Lung (tissue), 13 donors: ENCODE measurements around the gene FES. TPM values are rescaled to one million over a fixed set of nuclear protein-coding genes. Genes with fewer than 3 reads are reported as not detected.

Source experiments
- ATAC-seq: fragments of 200-7000 bp; cut with Tn5 transposase; one replicate; pipeline ENCODE4 v1.9.1; 2020; ENCODE audit warnings: moderate number of reproducible peaks; ENCODE audit not compliant: insufficient read depth, low FRiP score
- DNase-seq, 3 donors: peaks; one replicate each; pipeline ENCODE4 v3.0.0-alpha.2; 2013 to 2017
- H3K27ac ChIP-seq, 2 donors: one replicate each; pipeline ENCODE4 v1.5.1; 2013; ENCODE audit warnings: mild to moderate bottlenecking in 2 of 2, moderate library complexity in 2 of 2, control low read depth in 1 of 2, inconsistent platforms in 1 of 2, low read depth in 1 of 2, low read length in 1 of 2
- H3K27me3 ChIP-seq, 3 donors: one replicate each; pipeline ENCODE4 v1.5.1; 2013; ENCODE audit warnings: low read length in 2 of 3; ENCODE audit not compliant: control insufficient read depth in 3 of 3, insufficient read depth in 3 of 3
- H3K36me3 ChIP-seq, 4 donors: one replicate each; pipeline ENCODE4 v1.5.1; 2013; ENCODE audit warnings: low read length in 4 of 4, mild to moderate bottlenecking in 1 of 4, moderate library complexity in 1 of 4; ENCODE audit not compliant: control insufficient read depth in 4 of 4, insufficient read depth in 4 of 4
- H3K4me1 ChIP-seq, 5 donors: one replicate each; pipeline ENCODE4 v1.5.1; 2013; ENCODE audit warnings: low read length in 5 of 5, mild to moderate bottlenecking in 2 of 5, moderate library complexity in 1 of 5; ENCODE audit not compliant: control insufficient read depth in 5 of 5, insufficient read depth in 5 of 5
- H3K4me3 ChIP-seq: one replicate; pipeline ENCODE4 v1.5.1; 2013; ENCODE audit warnings: mild to moderate bottlenecking, control low read depth, moderate library complexity
- H3K9ac ChIP-seq, 2 donors: one replicate each; pipeline ENCODE4 v1.5.1; 2013; ENCODE audit warnings: low read length in 2 of 2, control low read depth in 1 of 2; ENCODE audit not compliant: insufficient read depth in 1 of 2
- H3K9me3 ChIP-seq, 4 donors: one replicate each; pipeline ENCODE4 v1.5.1; 2013; ENCODE audit warnings: low read length in 3 of 4, mild to moderate bottlenecking in 1 of 4, moderate library complexity in 1 of 4; ENCODE audit not compliant: control insufficient read depth in 4 of 4, insufficient read depth in 3 of 4
- CTCF ChIP-seq: IDR thresholded peaks from 2 replicates; pipeline ENCODE4 v1.5.1; 2012; ENCODE audit warnings: mild to moderate bottlenecking; ENCODE audit errors: control extremely low read depth, extremely low read depth
- WGBS, 2 donors: extraction: QIAGEN DNeasy Blood & Tissue Kit; methylation state at CpG; one replicate each; pipeline ENCODE4 v1.1.7; 2013; 5-methylcytosine and 5-hydroxymethylcytosine counted together
- polyA plus RNA-seq, 2 donors: library from polyadenylated mRNA; stranded (reverse); fragments of 200-250 nt; gene quantifications; one replicate each; pipeline ENCODE4 v1.2.1, GENCODE V29; 2013
- small RNA-seq: library from RNA; depleted of rRNA; stranded (forward); fragments of <200 nt; gene quantifications from one replicate; pipeline ENCODE3, GENCODE V24; 2014; ENCODE audit warnings: low replicate concordance
- total RNA-seq, 2 donors: library from RNA; depleted of rRNA in 1 of 2; stranded (reverse); fragments of >200 nt in 1 of 2; gene quantifications; one replicate each; pipeline ENCODE4 v1.2.1, GENCODE V29; 2014 to 2021
- donor health status: control.
- donor health status: control.
- donor health status: Bipolar disorder and iron deficiency.
- donor health status: healthy.
- donor health status: DM: yes; HTN: yes; CAD: no.

FES gene
- total and polyA plus RNA-seq, 4 donors: 25.7 to 104 (median 55.5) TPM

GRCh38 chr15:90942354-90943120 lies 58.2 kb downstream of the FES start:
- H3K36me3 ChIP-seq: peaks cover 25 to 60% (median 39%) of the 10 kb centered on the region in 4 donors
- no peak for DNase-seq

GRCh38 chr15:90945091-90945490 lies 60.8 kb downstream of the FES start:
- Histone ChIP-seq H3K27me3 (no peaks in the 10 kb centered on the region), H3K4me1 (no peaks in the 10 kb centered on the region), H3K9me3 (no peaks in the 10 kb centered on the region), H3K36me3 (peaks cover 21 to 74% (median 35%) of the 10 kb centered on the region in 4 donors), H3K4me3 (no peak overlapping the region), H3K27ac (no peak overlapping the region), H3K9ac (no peak overlapping the region)
- DNase-seq (no peak), ATAC-seq (no peak)
- no peak for TF ChIP-seq CTCF
- WGBS, 2 donors: 48 to 85% methylated on average over 7 of the region's 7 CpGs

More at GRCh38 chr15:90942354-90943120, 58.2 kb downstream of the FES start:
- no peak for ATAC-seq
- Histone ChIP-seq H3K9ac (no peak overlapping the region), H3K27me3 (no peaks in the 10 kb centered on the region), H3K4me3 (no peak overlapping the region), H3K9me3 (no peaks in the 10 kb centered on the region), H3K4me1 (no peaks in the 10 kb centered on the region), H3K27ac (no peak overlapping the region)
- 91 to 94% methylated on average over 12 of the region's 12 CpGs for WGBS, 2 donors
- TF ChIP-seq CTCF: no peak

Small RNAs within 50 kb of the gene (small RNA-seq; reads per million reads assigned to genes)
- gene RN7SL363P: not detected

Other genes with a start within 250 kb of the FES start
- 1 to 10 TPM; 3.2 to 4.4 TPM for gene BLM, start 167.2 kb upstream of the FES start, total RNA-seq
- gene BLM, start 167.2 kb upstream of the FES start, polyA plus RNA-seq: 1 to 10 TPM; 2.2 to 8.7 TPM
- 100 to 1,000 TPM in 1 of 2 donors, 10 to 100 TPM in 1; 57.1 to 113 TPM for gene FURIN, start 15.9 kb upstream of the FES start, total RNA-seq
- gene FURIN, start 15.9 kb upstream of the FES start, polyA plus RNA-seq: 100 to 1,000 TPM in 1 of 2 donors, 10 to 100 TPM in 1; 71.2 to 159 TPM
- 10 to 100 TPM; 34.1 to 80.6 TPM for gene MAN2A2, start 18.8 kb downstream of the FES start, total RNA-seq
- gene MAN2A2, start 18.8 kb downstream of the FES start, polyA plus RNA-seq: 10 to 100 TPM; 39.7 to 82.9 TPM
- 10 to 100 TPM; 12.7 to 16.9 TPM for gene HDDC3, start 48.0 kb downstream of the FES start, total RNA-seq
- gene HDDC3, start 48.0 kb downstream of the FES start, polyA plus RNA-seq: 10 to 100 TPM; 16.0 to 19.6 TPM
- gene UNC45A, start 50.8 kb downstream of the FES start, total RNA-seq: 10 to 100 TPM; 58.7 to 59.6 TPM
- gene UNC45A, start 50.8 kb downstream of the FES start, polyA plus RNA-seq: 10 to 100 TPM; 34.4 to 47.9 TPM
- 10 to 100 TPM in 1 of 2 donors, 1 to 10 TPM in 1; 8.5 to 11.5 TPM for gene RCCD1, start 70.4 kb downstream of the FES start, total RNA-seq
- 1 to 10 TPM; 4.4 to 4.8 TPM for gene RCCD1, start 70.4 kb downstream of the FES start, polyA plus RNA-seq
- 10 to 100 TPM in 1 of 2 donors, 1 to 10 TPM in 1; 5.0 to 31.1 TPM for gene PRC1, start 110.0 kb downstream of the FES start, total RNA-seq
- 1 to 10 TPM; 7.5 to 8.2 TPM for gene PRC1, start 110.0 kb downstream of the FES start, polyA plus RNA-seq
- 10 to 100 TPM in 1 of 2 donors, 1 to 10 TPM in 1; 6.5 to 20.7 TPM for gene VPS33B, start 138.1 kb downstream of the FES start, total RNA-seq
- 10 to 100 TPM; 11.4 to 14.2 TPM for gene VPS33B, start 138.1 kb downstream of the FES start, polyA plus RNA-seq
- gene SV2B, start 215.8 kb downstream of the FES start, total RNA-seq: 1 to 10 TPM; 1.6 to 2.8 TPM
- gene SV2B, start 215.8 kb downstream of the FES start, polyA plus RNA-seq: under 1 TPM; 0.12 to 0.24 TPM